ENCODE measurements around the gene KRTAP10-6. TPM values are rescaled to one million over a fixed set of nuclear protein-coding genes. Genes with fewer than 3 reads are reported as not detected.
A peak's percentile ranks its signal among the peaks of the same experiment; 100 is the strongest.

KRTAP10-6 gene, protein sequence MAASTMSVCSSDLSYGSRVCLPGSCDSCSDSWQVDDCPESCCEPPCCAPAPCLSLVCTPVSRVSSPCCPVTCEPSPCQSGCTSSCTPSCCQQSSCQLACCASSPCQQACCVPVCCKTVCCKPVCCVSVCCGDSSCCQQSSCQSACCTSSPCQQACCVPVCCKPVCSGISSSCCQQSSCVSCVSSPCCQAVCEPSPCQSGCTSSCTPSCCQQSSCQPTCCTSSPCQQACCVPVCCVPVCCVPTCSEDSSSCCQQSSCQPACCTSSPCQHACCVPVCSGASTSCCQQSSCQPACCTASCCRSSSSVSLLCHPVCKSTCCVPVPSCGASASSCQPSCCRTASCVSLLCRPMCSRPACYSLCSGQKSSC
- not detected in 2 replicates for total RNA-seq (2021; fragmentation: NEBNext Ultra II Directional; extraction: Animal tissue kit (Norgen Biotek cat#: 25700))
- polyA plus RNA-seq (2011; rRNA removed) = 0.12 and 0.33 TPM in 2 replicates
- polyA plus RNA-seq (2011; cell fraction: cytosol; rRNA removed) = not detected
- polyA plus RNA-seq (2011; cell fraction: nucleus; rRNA removed) = 0.26 TPM
- 0.15 TPM in 1 of 4 replicates, not detected in the others for polyA plus RNA-seq (2012, experiment 1 of 2)
- polyA plus RNA-seq (2012, experiment 2 of 2) = not detected
- polyA plus RNA-seq (2013, experiment 1 of 2) = not detected
- 0.06 TPM for polyA plus RNA-seq (2013, experiment 2 of 2)
- polyA minus RNA-seq (2011; rRNA and poly(A)+ RNA removed) = 0.47 and 0.78 TPM in 2 replicates
- polyA minus RNA-seq (2011; cell fraction: cytosol; rRNA and poly(A)+ RNA removed) = not detected
- polyA minus RNA-seq (2011; cell fraction: nucleus; rRNA and poly(A)+ RNA removed) = 1.2 TPM
- long read RNA-seq, experiment 1 = 0 reads
- long read RNA-seq, experiment 2 = 0 reads

DNA sequence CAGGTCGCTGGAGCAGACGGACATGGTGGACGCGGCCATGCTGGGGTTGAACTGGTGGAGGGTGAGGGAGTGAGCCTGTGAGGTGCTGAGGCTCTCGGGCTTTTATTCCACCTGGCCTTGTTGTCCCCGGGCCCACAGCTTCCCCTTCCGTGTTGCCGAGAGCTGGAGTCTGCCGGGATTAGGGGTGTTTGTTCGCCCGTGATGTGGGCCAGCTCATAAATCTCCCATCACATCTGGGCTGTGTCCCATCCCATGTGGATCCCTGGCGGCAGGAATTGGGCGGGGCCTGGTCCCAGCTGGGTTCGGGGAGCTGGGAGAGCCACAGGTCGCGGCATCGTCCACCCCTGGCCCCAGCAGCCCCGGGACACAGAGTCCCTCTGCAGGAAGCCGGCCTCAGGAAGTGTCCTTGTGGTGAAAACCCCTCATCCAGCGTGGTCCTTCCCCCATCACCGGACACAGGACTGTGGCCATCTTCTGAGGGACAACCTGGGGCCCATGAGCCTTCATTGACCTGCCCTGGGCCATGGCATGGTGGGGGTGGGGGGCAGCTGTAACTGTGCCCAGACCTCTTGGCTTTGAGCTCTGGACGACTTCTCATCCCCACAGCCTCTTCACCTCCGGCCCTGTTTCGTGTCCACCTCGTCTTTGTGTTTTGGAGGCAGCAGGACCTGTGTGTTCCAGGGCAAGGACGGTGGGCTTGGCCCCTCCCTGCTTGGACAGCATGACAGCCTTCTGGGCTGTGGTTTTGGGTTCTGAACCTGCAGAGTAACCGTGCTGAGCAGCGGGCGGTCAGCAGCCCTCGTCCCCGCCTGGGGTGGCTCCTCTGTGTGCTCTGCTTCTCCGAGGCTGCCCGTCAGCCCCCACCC, at the start of gene KRTAP10-6:
TSS of gene KRTAP10-6 (minus strand) at position 60 of the 866 bp plus-strand sequence. CDS start at position 39, 21 bp downstream.
- Histone ChIP-seq H3K27me3 (replicated peaks in 1 of 4; ENCODE audit: control insufficient read depth in 3 of 4, extremely low read depth in 1 of 4, insufficient read depth in 3 of 4, low read length in 3 of 4) (no peaks in the 10 kb centered on the region), H2BK12ac (ENCODE audit: low read depth, low read length) (peak within 1 kb of the TSS; percentile 99), H3K4ac (replicated peaks; ENCODE audit: insufficient read length, low read depth, low read length) (no peak within 1 kb of the TSS), H4K91ac (replicated peaks; ENCODE audit: insufficient read length, low read length) (peak within 1 kb of the TSS; percentile 98), H3K56ac (replicated peaks; ENCODE audit: insufficient read length, low read depth, low read length) (no peak within 1 kb of the TSS), H3K23ac (ENCODE audit: insufficient read length) (no peak within 1 kb of the TSS), H3K36me3 (ENCODE audit: control insufficient read depth in 2 of 4, insufficient read depth in 4 of 4, low read length in 3 of 4) (no peaks in the 10 kb centered on the region; a peak in 1 of 8 replicates), H4K5ac (ENCODE audit: insufficient read length, low read depth, low read length) (no peak within 1 kb of the TSS), H2BK20ac (ENCODE audit: low read length) (peak within 1 kb of the TSS; percentile 93; the same call in 1 of the 2 replicates), H4K8ac (ENCODE audit: extremely low read depth, insufficient read depth, low read length) (peak within 1 kb of the TSS; percentile 91), H2BK5ac (ENCODE audit: low read depth, low read length) (peak within 1 kb of the TSS; percentile 71; the same call in 1 of the 2 replicates), H3K9me3 (ENCODE audit: insufficient read depth in 2 of 2, low read depth in 1 of 2, low read length in 1 of 2) (no peaks in the 10 kb centered on the region), H3K14ac (ENCODE audit: insufficient read length) (no peak within 1 kb of the TSS), H3K79me2 (ENCODE audit: control insufficient read depth in 1 of 2, insufficient read depth in 2 of 2, low read length in 2 of 2) (no peaks in the 10 kb centered on the region), H2AK5ac (ENCODE audit: low read depth, low read length) (peak within 1 kb of the TSS; percentile 90; the same call in 1 of the 2 replicates), H3K18ac (ENCODE audit: extremely low read depth, low read length) (peak within 1 kb of the TSS; percentile 87), H4K20me1 (replicated peaks in 1 of 2; ENCODE audit: control insufficient read depth in 1 of 2, insufficient read depth in 2 of 2, low read length in 2 of 2) (no peaks in the 10 kb centered on the region), H3K9ac (replicated peaks in 1 of 4; ENCODE audit: extremely low read depth in 1 of 4, low read depth in 3 of 4, low read length in 3 of 4) (no peak within 1 kb of the TSS; a peak in 1 of 7 replicates), H3K23me2 (ENCODE audit: low read depth, low read length) (0 out of 2 replicates have a peak, but pooled peaks cover 4% of the 10 kb centered on the region), H3K27ac (ENCODE audit: low read depth, low read length) (no peak within 1 kb of the TSS; the same call in 1 of the 2 replicates), H2BK120ac (replicated peaks; ENCODE audit: low read depth, low read length) (peak within 1 kb of the TSS; percentile 83), H2AFZ (ENCODE audit: low read length) (no peak within 1 kb of the TSS), H2BK15ac (ENCODE audit: low read length) (peak within 1 kb of the TSS; percentile 81; the same call in 1 of the 2 replicates), H3K79me1 (ENCODE audit: low read depth, low read length) (no peaks in the 10 kb centered on the region), H3K4me3 (ENCODE audit: extremely low read depth in 1 of 4, insufficient read depth in 2 of 4, low read depth in 3 of 4, low read length in 4 of 4) (no peak within 1 kb of the TSS), H3K4me2 (ENCODE audit: insufficient read depth in 1 of 2, low read depth in 2 of 2, low read length in 2 of 2) (no peak within 1 kb of the TSS), H3K4me1 (replicated peaks in 1 of 4; ENCODE audit: control insufficient read depth in 3 of 4, insufficient read depth in 4 of 4, low read length in 3 of 4) (peaks cover 2 to 20% (median 6%) of the 10 kb centered on the region in 4 experiments)
- ChIA-PET POLR2A (ENCODE audit: partially characterized antibody) (no interaction called here), CTCF (ENCODE audit: partially characterized antibody) (interaction anchor here (0.6 to 1.6 kb wide), 6 partner anchors 9 to 201 kb away, joined by 3 to 6 read pairs (median 3); no protein-coding TSS in a partner anchor)
- TF ChIP-seq SP2 (IDR thresholded peaks at IDR 0.05; ENCODE audit: low read length) (no peak), SRF (IDR thresholded peaks at IDR 0.05; ENCODE audit: low read depth, low read length) (no peak), JUN (IDR thresholded peaks at IDR 0.05; ENCODE audit: low read depth, low read length) (no peak), YY1 (IDR thresholded peaks at IDR 0.05; ENCODE audit: low read depth, low read length) (no peak), RFX5 (IDR thresholded peaks at IDR 0.05; ENCODE audit: borderline replicate concordance, low read depth, low read length) (no peak), ATF3 (IDR thresholded peaks at IDR 0.05; ENCODE audit: insufficient read depth, low read depth, low read length) (no peak)
- FAIRE-seq = no peak
- DNase-seq (ENCODE audit: low read depth in 1 of 2, low spot score in 2 of 2) = peak in 1 of 2 experiments; percentile 47
- WGBS, 2 experiments (ENCODE audit: extremely low coverage in 1 of 2, insufficient coverage in 1 of 2, insufficient read length in 1 of 2, insufficient replicate concordance in 2 of 2, low coverage in 1 of 2, low lambda C conversion rate in 2 of 2, missing lambda C conversion rate in 1 of 2) = 81% methylated on average over 32 of the region's 33 CpGs; no CpG with 5 or more reads in 1 of the 2 experiments
